HG02938 (cell line): Measurements from ENCODE around the gene TPCN2.

Source experiments
- ATAC-seq: cut with Tn5 transposase; IDR thresholded peaks from one replicate; pipeline ENCODE4 v1.9.1; 2021; ENCODE audit warnings: mild to moderate bottlenecking, moderate library complexity; ENCODE audit not compliant: unreplicated experiment

TPCN2 gene

DNA sequence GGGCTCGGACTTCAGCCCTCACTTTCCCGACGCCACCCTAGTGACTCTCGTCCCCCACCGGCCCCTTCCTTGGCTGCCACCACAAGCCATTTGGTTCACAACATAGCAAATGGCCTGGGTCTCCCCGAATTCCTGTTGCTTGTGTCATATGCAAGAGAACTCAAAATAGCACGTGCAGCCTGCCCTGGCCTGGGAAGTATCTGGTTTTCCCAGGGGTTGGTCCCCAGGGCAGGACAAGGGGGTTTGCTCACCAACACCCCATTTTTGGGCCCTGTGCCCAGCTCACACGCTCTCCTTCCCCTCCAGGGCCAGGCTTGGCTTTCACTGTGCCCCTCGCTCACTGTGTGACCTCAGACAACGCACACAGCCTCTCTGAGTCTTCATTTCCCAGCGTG is 12.8 kb upstream of the TPCN2 start:
- ATAC-seq, result no peak

DNA sequence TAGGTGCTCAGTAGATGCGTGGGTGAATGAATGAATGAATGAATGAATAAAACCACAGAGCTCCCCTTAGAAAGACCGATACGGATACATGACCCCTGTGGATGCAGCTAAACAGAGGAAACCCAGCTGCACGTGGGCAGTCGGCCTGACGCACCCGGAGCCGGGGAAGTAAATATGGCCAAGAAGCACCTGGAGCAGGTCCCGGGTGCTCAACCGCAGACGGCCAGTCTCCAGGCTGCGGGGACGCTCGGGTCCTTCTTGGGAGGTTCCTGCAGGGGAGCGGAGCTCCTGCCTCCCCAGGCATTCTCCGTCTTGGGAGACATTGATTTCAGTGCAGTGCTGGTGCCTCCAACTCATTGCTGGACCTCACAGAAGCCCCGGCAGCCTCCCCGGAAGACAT is 11.7 kb upstream of the TPCN2 start:
- no peak for ATAC-seq

DNA sequence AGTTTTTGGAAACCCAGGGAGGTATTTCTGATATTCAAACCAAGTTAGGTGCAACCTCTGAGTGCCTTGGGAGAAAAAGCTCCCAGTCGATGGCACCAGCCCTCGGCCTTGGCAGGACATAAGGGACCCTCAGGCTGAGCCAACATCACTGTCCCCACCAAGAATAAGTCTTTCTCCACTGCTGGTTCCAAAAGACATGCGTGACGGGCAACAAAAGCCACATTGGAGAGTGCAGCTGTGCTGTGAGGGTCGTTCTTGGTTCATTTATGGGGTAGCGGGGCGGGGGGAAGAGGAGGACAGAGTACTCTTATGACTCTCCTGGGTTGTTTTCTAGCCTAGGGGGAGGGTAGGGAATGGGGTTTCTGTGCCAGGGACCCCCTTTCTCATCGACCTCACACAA is 11.2 kb upstream of the TPCN2 start:
- ATAC-seq, result no peak

GRCh38 chr11:69039501-69039900 is 9.2 kb upstream of the TPCN2 start:
- ATAC-seq, result no peak

DNA sequence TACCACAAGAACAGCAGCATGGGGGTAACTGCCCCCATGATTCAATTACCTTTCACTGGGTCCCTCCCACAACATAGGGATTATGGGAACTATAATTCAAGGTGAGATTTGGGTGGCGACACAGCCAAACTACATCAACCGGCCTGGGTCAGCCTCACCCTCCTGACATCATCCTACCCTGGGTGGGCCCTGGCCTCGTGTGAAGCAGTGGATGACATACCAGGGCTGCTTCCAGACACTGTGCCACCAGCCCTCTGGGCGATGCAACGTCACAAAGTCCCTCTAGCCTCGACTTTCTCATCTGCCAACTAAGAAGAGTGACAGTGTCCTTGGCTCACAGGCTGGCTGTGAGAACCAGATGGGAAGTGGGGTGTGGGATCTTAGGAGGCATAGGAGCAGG is 8.7 kb upstream of the TPCN2 start:
- no peak for ATAC-seq

DNA sequence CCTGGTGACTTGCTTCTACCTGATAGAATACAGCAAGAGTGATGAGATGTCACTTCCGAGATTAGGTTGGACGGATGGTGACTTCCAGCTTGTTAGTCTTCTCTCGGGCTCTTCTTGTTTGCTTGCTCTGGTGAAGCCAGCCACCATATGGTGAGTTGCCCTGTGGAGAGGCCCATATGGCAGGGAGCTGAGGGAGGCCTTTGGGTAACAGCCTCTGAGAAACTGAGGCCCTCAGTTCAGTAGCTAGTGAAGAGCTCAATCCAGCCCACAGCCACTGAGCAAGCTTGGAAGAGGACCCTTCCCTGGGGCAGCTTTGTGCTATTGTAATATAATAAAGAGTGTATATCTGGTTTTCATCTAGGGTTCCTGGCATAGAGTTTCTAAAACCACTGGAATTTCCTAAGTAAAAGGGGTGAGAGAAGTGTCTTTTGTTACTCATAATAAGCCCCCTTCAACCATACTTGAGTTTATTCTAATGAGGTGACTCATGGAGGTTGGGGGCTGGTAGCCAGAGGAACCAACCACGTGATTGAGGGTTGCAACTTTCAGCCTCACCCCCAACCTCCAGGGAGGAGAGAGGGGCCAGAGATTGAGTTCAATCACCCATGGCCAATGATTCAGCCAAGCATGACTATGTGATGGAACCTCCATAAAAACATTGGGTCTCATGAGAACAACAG is 8.0 kb upstream of the TPCN2 start:
- no peak for ATAC-seq

DNA sequence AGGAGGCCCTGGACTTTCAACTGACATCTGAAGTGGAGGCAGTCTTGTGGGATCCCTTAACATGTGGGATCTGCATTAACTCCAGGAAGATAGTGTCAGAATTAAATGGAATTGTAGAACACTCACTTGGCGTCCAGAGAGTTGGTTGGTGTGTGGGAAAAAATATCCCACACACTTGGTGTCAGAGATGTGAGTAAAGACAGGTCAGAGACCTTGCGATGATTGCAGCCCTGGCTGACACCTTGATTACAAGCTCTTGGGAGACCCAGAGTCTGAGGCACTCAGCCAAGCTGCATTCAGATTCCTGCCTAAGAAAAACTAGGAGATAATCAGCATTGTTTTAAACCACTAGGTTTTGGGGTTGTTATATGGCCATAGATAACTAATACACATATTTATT is 7.2 kb upstream of the TPCN2 start:
- no peak for ATAC-seq

DNA sequence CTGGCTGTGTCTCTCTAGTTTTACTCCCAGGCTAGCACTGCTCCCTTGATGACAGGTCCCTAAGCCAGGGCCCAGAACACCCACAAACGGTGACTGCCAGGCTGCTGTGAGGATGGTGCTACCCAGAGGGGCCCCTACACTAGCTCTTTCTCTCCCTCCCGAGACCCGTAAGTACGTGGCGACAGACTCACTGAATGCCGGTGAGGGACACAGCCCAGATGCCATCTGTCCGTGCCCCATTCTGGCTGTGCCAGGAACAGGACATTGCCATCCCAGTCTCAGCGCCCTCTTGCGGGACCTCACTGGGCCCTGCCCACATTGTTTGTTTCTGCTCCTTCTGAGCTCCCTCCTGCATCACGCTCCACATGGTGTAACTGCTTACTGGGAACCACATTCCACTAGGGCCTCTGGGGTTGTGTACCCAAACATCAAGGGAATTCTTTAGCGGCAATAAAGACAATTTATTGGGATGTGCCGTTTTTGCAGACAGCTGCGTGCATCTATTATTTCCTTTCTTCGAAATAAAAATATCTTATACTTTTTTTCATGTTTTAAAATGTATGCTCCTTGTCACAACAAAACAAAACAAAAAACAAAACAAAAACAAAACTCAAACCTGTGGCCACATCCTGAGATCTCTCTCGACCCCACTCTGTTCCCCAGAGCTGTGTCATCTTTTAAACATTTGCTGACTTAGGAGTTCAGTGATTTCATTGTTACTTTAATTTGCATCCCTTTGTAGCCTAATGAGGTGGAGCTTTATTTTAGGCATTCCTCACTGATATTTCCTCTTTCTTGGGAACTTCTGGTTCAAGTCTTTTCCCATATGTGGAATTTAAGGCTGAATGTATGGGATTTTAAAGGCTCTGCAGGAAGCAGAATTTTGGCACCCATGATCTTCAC is 4.4 kb upstream of the TPCN2 start:
- no peak for ATAC-seq

- ATAC-seq, result no peak
These were observed 570 bp upstream of the TPCN2 start for GRCh38 chr11:69048031-69048693.

GRCh38 chr11:69049490-69049867 is 747 bp downstream of the TPCN2 start:
- no peak for ATAC-seq

DNA sequence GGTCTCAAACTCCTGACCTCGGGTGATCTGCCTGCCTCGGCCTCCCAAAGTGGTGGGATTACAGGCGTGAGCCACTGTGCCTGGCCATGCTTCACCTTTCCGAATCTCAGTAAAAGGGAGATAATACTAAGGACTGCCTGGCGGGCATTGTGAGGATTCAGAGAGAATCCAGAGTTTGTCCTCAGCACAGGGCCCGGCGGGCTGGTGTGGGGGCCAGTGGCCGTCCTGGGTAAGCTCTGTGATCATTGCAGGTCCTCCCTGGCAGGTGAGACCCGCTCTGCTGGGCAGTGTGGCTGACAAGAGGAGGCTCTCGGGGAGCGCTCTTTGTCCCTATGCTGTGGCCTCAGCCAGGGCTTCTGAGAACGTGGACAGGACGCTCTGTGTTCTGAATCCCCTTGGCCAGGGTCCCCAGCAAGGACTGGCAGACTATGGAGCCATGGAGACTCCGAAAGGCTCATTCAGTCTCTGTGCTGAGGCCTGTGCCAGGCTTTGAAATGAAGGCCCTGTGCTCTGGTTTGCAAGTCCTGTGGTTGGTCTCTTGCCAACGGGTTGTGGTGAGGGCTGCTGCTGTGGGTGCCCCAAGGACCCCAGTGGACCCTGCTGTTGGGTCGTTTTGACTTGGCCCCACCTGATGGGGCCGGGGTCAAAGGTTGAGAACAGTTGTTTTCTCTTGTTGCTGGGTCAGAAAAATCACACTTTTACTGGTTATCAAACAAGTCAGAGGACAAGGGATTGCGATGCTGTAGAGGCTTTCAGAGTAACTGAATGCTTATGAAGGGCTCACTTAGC is 2.1 kb downstream of the TPCN2 start:
- no peak for ATAC-seq

- ATAC-seq, result no peak
These were observed 2.9 kb downstream of the TPCN2 start for GRCh38 chr11:69051381-69052342.

- ATAC-seq, result no peak
These were observed 3.8 kb downstream of the TPCN2 start for GRCh38 chr11:69052343-69053168.

GRCh38 chr11:69053169-69053477 is 4.4 kb downstream of the TPCN2 start:
- ATAC-seq, result no peak

GRCh38 chr11:69053546-69054396 is 5.0 kb downstream of the TPCN2 start:
- no peak for ATAC-seq

- no peak for ATAC-seq
These were observed 5.9 kb downstream of the TPCN2 start for GRCh38 chr11:69054397-69055211.

- ATAC-seq, result no peak
These were observed 6.5 kb downstream of the TPCN2 start for GRCh38 chr11:69055212-69055586.
